PC-3 (cell line): ENCODE measurements around the gene NSUN2.

Experiments
- EZH2 ChIP-seq: fragments of 300-600 bp; sonication (generic); IDR thresholded peaks from one replicate; pipeline ENCODE4 v1.6.1; 2017; ENCODE audit warnings: antibody characterized with exemption, mild to moderate bottlenecking, low read length; ENCODE audit not compliant: unreplicated experiment
- TF ChIP-seq, protein P1 (sequence below): fragments of 300-600 bp; sonication (generic); conservative IDR thresholded peaks from 2 replicates; pipeline ENCODE4 v1.5.1; 2017; ENCODE audit warnings: antibody characterized with exemption, low read depth, mild to moderate bottlenecking, low read length

DNA sequence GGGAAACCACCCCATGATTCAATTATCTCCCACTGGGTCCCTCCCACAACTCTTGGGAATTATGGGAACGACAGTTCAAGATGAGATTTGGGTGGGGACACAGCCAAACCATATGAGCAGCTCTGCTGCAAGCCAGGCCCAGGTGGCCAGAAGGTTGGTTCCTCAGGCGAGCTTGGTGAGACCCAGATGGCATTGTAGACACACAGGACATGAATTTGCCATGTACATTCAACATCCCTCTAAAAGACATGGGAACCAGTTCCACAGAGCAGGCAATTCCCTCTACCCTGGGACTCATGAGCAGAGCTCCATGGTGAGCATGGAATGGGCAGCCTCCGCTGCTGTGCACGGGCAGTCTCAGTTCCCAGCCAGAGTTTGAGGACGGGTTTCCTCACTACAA is 53.3 kb downstream of the NSUN2 start:
- TF ChIP-seq, protein P1, sequence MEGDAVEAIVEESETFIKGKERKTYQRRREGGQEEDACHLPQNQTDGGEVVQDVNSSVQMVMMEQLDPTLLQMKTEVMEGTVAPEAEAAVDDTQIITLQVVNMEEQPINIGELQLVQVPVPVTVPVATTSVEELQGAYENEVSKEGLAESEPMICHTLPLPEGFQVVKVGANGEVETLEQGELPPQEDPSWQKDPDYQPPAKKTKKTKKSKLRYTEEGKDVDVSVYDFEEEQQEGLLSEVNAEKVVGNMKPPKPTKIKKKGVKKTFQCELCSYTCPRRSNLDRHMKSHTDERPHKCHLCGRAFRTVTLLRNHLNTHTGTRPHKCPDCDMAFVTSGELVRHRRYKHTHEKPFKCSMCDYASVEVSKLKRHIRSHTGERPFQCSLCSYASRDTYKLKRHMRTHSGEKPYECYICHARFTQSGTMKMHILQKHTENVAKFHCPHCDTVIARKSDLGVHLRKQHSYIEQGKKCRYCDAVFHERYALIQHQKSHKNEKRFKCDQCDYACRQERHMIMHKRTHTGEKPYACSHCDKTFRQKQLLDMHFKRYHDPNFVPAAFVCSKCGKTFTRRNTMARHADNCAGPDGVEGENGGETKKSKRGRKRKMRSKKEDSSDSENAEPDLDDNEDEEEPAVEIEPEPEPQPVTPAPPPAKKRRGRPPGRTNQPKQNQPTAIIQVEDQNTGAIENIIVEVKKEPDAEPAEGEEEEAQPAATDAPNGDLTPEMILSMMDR, result no peak
- TF ChIP-seq EZH2, result no peak
